ENCODE data around the gene MAPK9.

Gene MAPK9

GRCh38 chr5:180289433-180289832 lies 2.5 kb downstream of the MAPK9 start:
- no peak for TF ChIP-seq CTCF (IDR thresholded peaks at IDR 0.05; ENCODE audit: control insufficient read depth, insufficient read depth, low read depth, low read length, missing control alignments)
- DNase-seq (ENCODE audit: low read depth): no peak
- no peak overlapping the region for H3K4me3 ChIP-seq (ENCODE audit: control insufficient read depth, low read depth, low read length)

- DNase-seq (ENCODE audit: low read depth): no peak
- TF ChIP-seq CTCF (IDR thresholded peaks at IDR 0.05; ENCODE audit: control insufficient read depth, insufficient read depth, low read depth, low read length, missing control alignments): no peak
- H3K4me3 ChIP-seq (ENCODE audit: control insufficient read depth, low read depth, low read length): no peak overlapping the region
Observed at GRCh38 chr5:180287868-180288267, 4.0 kb downstream of the MAPK9 start.

DNA sequence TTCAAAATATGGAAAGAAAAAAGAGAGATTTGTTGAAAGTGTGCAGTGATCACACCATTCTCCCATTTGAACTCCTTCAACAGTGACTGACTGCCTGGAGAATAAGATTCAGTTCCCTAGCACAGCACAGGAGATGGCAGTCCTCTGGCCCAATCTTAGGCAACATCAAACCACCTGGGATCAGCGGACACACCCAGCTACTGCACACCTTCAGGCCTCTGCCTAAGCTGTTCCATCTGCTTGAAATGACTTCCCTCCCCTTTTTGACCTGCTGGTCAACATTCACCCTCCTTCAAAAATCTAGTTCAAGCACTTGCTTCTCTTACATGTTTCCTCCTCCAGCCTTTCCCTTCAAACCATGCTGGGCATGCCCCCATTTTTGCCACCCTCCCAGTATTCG lies 4.5 kb downstream of the MAPK9 start:
- TF ChIP-seq CTCF (IDR thresholded peaks at IDR 0.05; ENCODE audit: control insufficient read depth, insufficient read depth, low read depth, low read length, missing control alignments): no peak
- no peak for DNase-seq (ENCODE audit: low read depth)
- H3K4me3 ChIP-seq (ENCODE audit: control insufficient read depth, low read depth, low read length): no peak overlapping the region

- no peak for TF ChIP-seq CTCF (IDR thresholded peaks at IDR 0.05; ENCODE audit: control insufficient read depth, insufficient read depth, low read depth, low read length, missing control alignments)
- no peak overlapping the region for H3K4me3 ChIP-seq (ENCODE audit: control insufficient read depth, low read depth, low read length)
- DNase-seq (ENCODE audit: low read depth): no peak
Observed at GRCh38 chr5:180284149-180284548, 7.7 kb downstream of the MAPK9 start.

DNA sequence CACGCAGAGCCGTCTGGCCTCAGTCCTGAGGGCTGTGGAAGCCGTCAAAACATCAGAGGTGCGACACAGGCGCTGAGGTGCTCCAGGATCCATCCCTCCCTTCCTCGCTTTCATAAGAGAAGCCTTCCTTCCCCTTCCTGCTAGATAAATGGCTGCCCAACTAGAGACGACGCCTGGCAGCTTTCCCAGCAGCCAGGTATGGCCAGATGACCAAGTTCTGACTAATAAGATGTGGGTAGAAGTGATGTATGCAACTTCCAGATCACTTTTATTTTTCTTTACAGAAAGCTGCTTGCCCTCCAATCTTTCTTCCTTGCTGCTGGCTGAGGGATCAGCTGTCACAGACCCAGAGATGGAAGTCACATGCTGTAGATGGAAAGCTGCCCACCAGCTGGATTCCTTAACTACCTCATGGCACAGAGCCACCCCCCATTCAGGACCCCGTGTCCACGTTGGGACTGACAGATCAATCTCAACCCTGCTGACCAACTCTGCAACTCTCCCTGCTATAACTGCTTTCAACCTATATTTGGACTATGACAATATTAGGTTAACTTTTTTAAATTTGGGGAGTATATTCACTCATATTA lies 8.8 kb downstream of the MAPK9 start:
- no peak overlapping the region for H3K4me3 ChIP-seq (ENCODE audit: control insufficient read depth, low read depth, low read length)
- no peak for DNase-seq (ENCODE audit: low read depth)
- TF ChIP-seq CTCF (IDR thresholded peaks at IDR 0.05; ENCODE audit: control insufficient read depth, insufficient read depth, low read depth, low read length, missing control alignments): no peak

DNA sequence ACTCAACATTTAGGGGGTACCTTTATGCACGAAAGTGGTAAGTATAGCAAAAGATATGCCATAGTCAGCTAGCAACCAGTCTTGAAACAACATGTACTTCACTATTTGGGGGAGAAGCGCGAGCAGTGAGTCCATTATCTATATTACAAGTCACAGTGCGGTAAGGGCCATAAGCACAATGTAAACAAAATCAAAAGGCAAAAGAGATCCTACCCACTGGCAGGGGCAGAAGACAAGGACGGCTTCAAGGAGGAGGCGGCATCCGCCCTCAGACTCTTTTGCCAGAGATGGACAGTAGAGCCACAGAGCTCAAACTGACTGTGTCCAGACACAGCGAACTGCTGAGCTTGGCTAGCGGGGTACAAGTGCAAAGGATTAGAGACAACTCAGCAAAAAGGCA lies 9.6 kb downstream of the MAPK9 start:
- H3K4me3 ChIP-seq (ENCODE audit: control insufficient read depth, low read depth, low read length): no peak overlapping the region
- no peak for DNase-seq (ENCODE audit: low read depth)
- TF ChIP-seq CTCF (IDR thresholded peaks at IDR 0.05; ENCODE audit: control insufficient read depth, insufficient read depth, low read depth, low read length, missing control alignments): no peak

- DNase-seq (ENCODE audit: low read depth): no peak
- no peak for TF ChIP-seq CTCF (IDR thresholded peaks at IDR 0.05; ENCODE audit: control insufficient read depth, insufficient read depth, low read depth, low read length, missing control alignments)
- no peak overlapping the region for H3K4me3 ChIP-seq (ENCODE audit: control insufficient read depth, low read depth, low read length)
Observed at GRCh38 chr5:180281706-180282105, 10.2 kb downstream of the MAPK9 start.

All from AG09309 (cell line).